OCI-LY1 (cell line): ENCODE measurements around the gene FNIP1.

Experiments
- EZH2 ChIP-seq: fragments of 200-600 bp; sonication (generic), shearing (Covaris generic); IDR thresholded peaks from 2 replicates; pipeline ENCODE4 v1.8.0; 2017; ENCODE audit warnings: borderline replicate concordance, mixed run types, mild to moderate bottlenecking, antibody characterized with exemption, low read length, moderate library complexity, mixed read lengths
- TF ChIP-seq, protein P1 (sequence below): fragments of 200-600 bp; sonication (generic), shearing (Covaris generic); IDR thresholded peaks from 2 replicates; pipeline ENCODE4 v1.5.1; 2017; ENCODE audit warnings: mild to moderate bottlenecking, antibody characterized with exemption, low read length, moderate library complexity, mixed read lengths

DNA sequence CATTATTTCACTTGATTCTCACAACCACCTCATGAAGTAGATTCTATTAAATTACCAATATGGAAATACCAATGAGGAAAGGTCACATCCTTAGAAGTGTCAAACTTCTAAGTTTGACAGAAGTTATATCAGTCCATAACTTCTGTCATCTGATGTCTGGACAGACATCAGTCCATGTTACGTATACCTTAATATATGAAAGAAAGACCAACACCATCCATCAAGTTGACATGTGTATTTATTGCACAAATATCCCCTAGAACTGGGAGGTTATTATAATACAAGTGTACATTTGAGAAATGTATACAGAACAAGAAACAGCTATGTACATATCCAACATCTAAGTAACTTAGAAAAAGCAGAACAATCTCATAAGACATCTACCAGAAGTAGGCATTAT lies 155.3 kb downstream of the FNIP1 start:
- TF ChIP-seq, protein P1, sequence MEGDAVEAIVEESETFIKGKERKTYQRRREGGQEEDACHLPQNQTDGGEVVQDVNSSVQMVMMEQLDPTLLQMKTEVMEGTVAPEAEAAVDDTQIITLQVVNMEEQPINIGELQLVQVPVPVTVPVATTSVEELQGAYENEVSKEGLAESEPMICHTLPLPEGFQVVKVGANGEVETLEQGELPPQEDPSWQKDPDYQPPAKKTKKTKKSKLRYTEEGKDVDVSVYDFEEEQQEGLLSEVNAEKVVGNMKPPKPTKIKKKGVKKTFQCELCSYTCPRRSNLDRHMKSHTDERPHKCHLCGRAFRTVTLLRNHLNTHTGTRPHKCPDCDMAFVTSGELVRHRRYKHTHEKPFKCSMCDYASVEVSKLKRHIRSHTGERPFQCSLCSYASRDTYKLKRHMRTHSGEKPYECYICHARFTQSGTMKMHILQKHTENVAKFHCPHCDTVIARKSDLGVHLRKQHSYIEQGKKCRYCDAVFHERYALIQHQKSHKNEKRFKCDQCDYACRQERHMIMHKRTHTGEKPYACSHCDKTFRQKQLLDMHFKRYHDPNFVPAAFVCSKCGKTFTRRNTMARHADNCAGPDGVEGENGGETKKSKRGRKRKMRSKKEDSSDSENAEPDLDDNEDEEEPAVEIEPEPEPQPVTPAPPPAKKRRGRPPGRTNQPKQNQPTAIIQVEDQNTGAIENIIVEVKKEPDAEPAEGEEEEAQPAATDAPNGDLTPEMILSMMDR: no peak
- no peak for TF ChIP-seq EZH2
